HepG2 (cell line): ENCODE measurements around the gene HES6. TPM values are rescaled to one million over a fixed set of nuclear protein-coding genes. Genes with fewer than 3 reads are reported as not detected.

Source experiments
- ADNP ChIP-seq: sonication (generic); formaldehyde crosslinking; IDR thresholded peaks from 2 replicates; pipeline ENCODE4 v1.4.0; 2020; ENCODE audit warnings: missing genetic modification reagents
- ATF2 ChIP-seq: sonication (generic); formaldehyde crosslinking; IDR thresholded peaks from 2 replicates; pipeline ENCODE4 v1.4.0; 2020; ENCODE audit warnings: missing genetic modification reagents
- GTF3A ChIP-seq: sonication (generic); formaldehyde crosslinking; conservative IDR thresholded peaks from 2 replicates; pipeline ENCODE4 v1.4.0; 2020; ENCODE audit warnings: mild to moderate bottlenecking, missing genetic modification reagents
- HBP1 ChIP-seq: IDR thresholded peaks from 2 replicates; pipeline ENCODE4 v1.6.1; 2016; ENCODE audit warnings: low read depth, control low read depth
- JARID2 ChIP-seq: sonication (generic); formaldehyde crosslinking; IDR thresholded peaks from 2 replicates; pipeline ENCODE4 v1.8.1; 2023; ENCODE audit warnings: missing genetic modification reagents, inconsistent platforms; ENCODE audit not compliant: insufficient replicate concordance
- MLXIP ChIP-seq: sonication (generic); formaldehyde crosslinking; IDR thresholded peaks from 2 replicates; pipeline ENCODE4 v1.9.0; 2021; ENCODE audit warnings: missing genetic modification reagents, borderline replicate concordance
- MNT ChIP-seq: fragments of 450-650 bp; IDR thresholded peaks from 2 replicates; pipeline ENCODE4 v1.6.1; 2016
- NAIF1 ChIP-seq: sonication (generic); formaldehyde crosslinking; IDR thresholded peaks from 2 replicates; pipeline ENCODE4 v1.5.0; 2020; ENCODE audit warnings: mild to moderate bottlenecking, missing genetic modification reagents, borderline replicate concordance
- NRL ChIP-seq: sonication (generic); formaldehyde crosslinking; IDR thresholded peaks from 2 replicates; pipeline ENCODE4 v1.5.0; 2020; ENCODE audit warnings: missing genetic modification reagents, mild to moderate bottlenecking, moderate library complexity, borderline replicate concordance
- REXO4 ChIP-seq: sonication (generic); formaldehyde crosslinking; IDR thresholded peaks from 2 replicates; pipeline ENCODE4 v1.8.0; 2022; ENCODE audit warnings: missing genetic modification reagents, mild to moderate bottlenecking, borderline replicate concordance
- SNAPC4 ChIP-seq: sonication (generic); formaldehyde crosslinking; IDR thresholded peaks from 2 replicates; pipeline ENCODE4 v1.4.0; 2020; ENCODE audit warnings: mild to moderate bottlenecking, missing genetic modification reagents
- SRF ChIP-seq: IDR thresholded peaks from 2 replicates; pipeline ENCODE4 v1.6.1; 2011; ENCODE audit warnings: mild to moderate bottlenecking, low read depth, low read length, moderate library complexity
- TAF1 ChIP-seq: sonication (generic); formaldehyde crosslinking; IDR thresholded peaks from 2 replicates; pipeline ENCODE4 v1.4.0; 2020; ENCODE audit warnings: missing genetic modification reagents
- TBL1XR1 ChIP-seq: fragments of 150-350 bp; IDR thresholded peaks from 2 replicates; pipeline ENCODE4 v1.6.1; 2014; ENCODE audit warnings: borderline replicate concordance, low read length; ENCODE audit not compliant: partially characterized antibody
- ZNF781 ChIP-seq: sonication (generic); formaldehyde crosslinking; IDR thresholded peaks from 2 replicates; pipeline ENCODE4 v1.5.1; 2020; ENCODE audit warnings: borderline replicate concordance, mild to moderate bottlenecking, missing genetic modification reagents; ENCODE audit errors: not compliant biosample characterization
- polyA plus RNA-seq, 8 experiments: library from polyadenylated mRNA; depleted of rRNA in 3 of 8; stranded (reverse) in 7 of 8; unstranded in 1 of 8; fragments of >200 nt; fragmentation: Illumina TruSeq in 4 of 8; extraction: Trizol in 4 of 8; gene quantifications; 2 replicates each; pipeline versions ENCODE4 v1.2.1 to v1.2.3, GENCODE V29; 2011 to 2016; ENCODE audit warnings: low read depth in 4 of 8, missing spikeins in 1 of 8, mixed read lengths in 1 of 8; ENCODE audit not compliant: insufficient read depth in 1 of 8
- total RNA-seq, 5 experiments: library from RNA; depleted of rRNA; stranded (reverse); fragments of >200 nt; fragmentation: Illumina TruSeq; extraction: Trizol; gene quantifications; 2 replicates each; pipeline ENCODE4 v1.2.3, GENCODE V29; 2016; ENCODE audit warnings: low read depth in 1 of 5

The HES6 gene
- total and polyA plus RNA-seq, 2 of the 13 experiments (the other 11 are each of a cell fraction or from before 2014, with no cell fraction given), result 19.5 to 82.8 TPM

GRCh38 chr2:238285653-238286082 lies 45.8 kb upstream of the HES6 start (continued):
- TF ChIP-seq GTF3A (CRISPR knock-in tag), result no peak
- 0 out of 2 replicates have a peak, but pooled peaks have one; percentile 48 for TF ChIP-seq SNAPC4 (CRISPR knock-in tag)
- peak; percentile 95 for TF ChIP-seq SRF
- TF ChIP-seq HBP1 (CRISPR knock-in tag), result no peak
- TF ChIP-seq NAIF1 (CRISPR knock-in tag), result peak; percentile 78; the same call in 1 of the 2 replicates
- peak; percentile 66 for TF ChIP-seq TBL1XR1
- TF ChIP-seq REXO4 (CRISPR knock-in tag), result no peak
- TF ChIP-seq ADNP (CRISPR knock-in tag), result no peak
- no peak for TF ChIP-seq ZNF781 (CRISPR knock-in tag)
- no peak for TF ChIP-seq MLXIP (CRISPR knock-in tag)
- TF ChIP-seq MNT, result peak; percentile 45; the same call in 1 of the 2 replicates
- no peak for TF ChIP-seq NRL (CRISPR knock-in tag)
- 0 out of 2 replicates have a peak, but pooled peaks have one; percentile 23 for TF ChIP-seq ATF2 (CRISPR knock-in tag)
- no peak for TF ChIP-seq TAF1 (CRISPR knock-in tag)
- TF ChIP-seq JARID2, result no peak
